ENCODE measurements around the gene TRIP4. TPM values are rescaled to one million over a fixed set of nuclear protein-coding genes. Genes with fewer than 3 reads are reported as not detected.
A peak's percentile ranks its signal among the peaks of the same experiment; 100 is the strongest.

TRIP4 gene
- total RNA-seq, 1 donor from 2014 or later: 13.5 TPM

DNA sequence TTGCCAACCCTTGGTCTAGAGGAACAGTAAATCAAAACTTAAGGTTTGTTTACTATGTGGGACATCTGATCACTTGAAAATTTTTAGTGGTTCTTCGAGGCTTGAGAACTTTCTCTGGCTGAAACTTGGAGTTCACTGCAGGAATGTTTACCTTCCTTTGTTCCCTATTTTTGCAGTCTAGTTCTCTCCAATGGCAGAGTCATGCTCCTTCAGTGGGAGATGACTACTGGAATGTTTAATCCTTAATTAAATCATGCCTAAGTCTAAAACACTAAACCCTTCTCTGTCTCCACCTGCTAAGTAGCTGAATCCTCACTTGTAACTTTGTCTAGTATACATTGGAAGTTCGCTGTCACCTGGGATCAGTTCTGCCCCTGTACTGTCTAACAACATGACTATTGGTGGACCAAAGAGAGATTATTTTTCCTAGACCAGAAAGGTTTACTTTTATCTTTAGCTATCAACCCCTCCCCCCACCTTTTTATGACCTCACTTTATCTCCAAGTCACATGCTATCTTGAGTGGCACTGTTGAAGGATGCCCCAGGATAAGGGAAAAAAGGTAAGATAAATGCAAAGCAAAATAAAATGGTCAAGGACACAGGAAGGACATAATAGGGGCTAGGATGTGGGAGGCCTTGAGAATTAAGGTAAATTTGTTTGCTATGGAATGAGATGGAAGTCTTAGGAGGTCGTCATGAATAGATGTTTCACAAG lies 71.6 kb downstream of the TRIP4 start:
- no peak overlapping the region for H3K27ac ChIP-seq (replicated peaks)

GRCh38 chr15:64460206-64460723 lies 72.6 kb downstream of the TRIP4 start, which contains the start of gene ZNF609:
ZNF609 (plus strand) TSS chr15:64460578; CDS start chr15:64499420, 38,842 bp downstream.
- TF ChIP-seq CTCF (IDR thresholded peaks at IDR 0.05; ENCODE audit: borderline replicate concordance): no peak
- DNase-seq: peak; percentile 96
- H3K27ac ChIP-seq (replicated peaks): peak within 1 kb of the TSS; percentile 88
- peaks cover 12% of the 10 kb centered on the region for H3K36me3 ChIP-seq
- peaks cover 48% of the 10 kb centered on the region for H3K4me1 ChIP-seq
- peak within 1 kb of the TSS; percentile 76 for H3K4me3 ChIP-seq
- no peaks in the 10 kb centered on the region for H3K9me3 ChIP-seq (replicated peaks)
- intact Hi-C loops (cut with micrococcal nuclease): no loop called here
- H3K27me3 ChIP-seq (ENCODE audit: low read depth): no peaks in the 10 kb centered on the region

More for the DNA sequence above, 71.6 kb downstream of the TRIP4 start:
- H3K4me1 ChIP-seq: peaks cover 39% of the 10 kb centered on the region
- no peak for TF ChIP-seq CTCF (IDR thresholded peaks at IDR 0.05; ENCODE audit: borderline replicate concordance)
- H3K9me3 ChIP-seq (replicated peaks): no peaks in the 10 kb centered on the region
- H3K27me3 ChIP-seq (ENCODE audit: low read depth): no peaks in the 10 kb centered on the region
- no peak for DNase-seq
- intact Hi-C loops (cut with micrococcal nuclease): no loop called here
- H3K36me3 ChIP-seq: peaks cover 17% of the 10 kb centered on the region
- no peak overlapping the region for H3K4me3 ChIP-seq

GRCh38 chr15:64460724-64461720 lies 73.4 kb downstream of the TRIP4 start:
- Histone ChIP-seq H3K27me3 (ENCODE audit: low read depth) (no peaks in the 10 kb centered on the region), H3K27ac (replicated peaks) (peak overlapping the region; percentile 88), H3K36me3 (peaks cover 5% of the 10 kb centered on the region), H3K4me1 (peaks cover 54% of the 10 kb centered on the region), H3K4me3 (peak overlapping the region; percentile 76), H3K9me3 (replicated peaks) (no peaks in the 10 kb centered on the region)
- intact Hi-C loops (cut with micrococcal nuclease): no loop called here
- no peak for DNase-seq
- peak; percentile 30 for TF ChIP-seq CTCF (IDR thresholded peaks at IDR 0.05; ENCODE audit: borderline replicate concordance)

- Histone ChIP-seq H3K9me3 (replicated peaks) (no peaks in the 10 kb centered on the region), H3K36me3 (no peaks in the 10 kb centered on the region), H3K27ac (replicated peaks) (peak overlapping the region; percentile 88), H3K27me3 (ENCODE audit: low read depth) (no peaks in the 10 kb centered on the region), H3K4me1 (peaks cover 61% of the 10 kb centered on the region), H3K4me3 (peak overlapping the region; percentile 76)
- DNase-seq: no peak
- intact Hi-C loops (cut with micrococcal nuclease): no loop called here
- no peak for TF ChIP-seq CTCF (IDR thresholded peaks at IDR 0.05; ENCODE audit: borderline replicate concordance)
These were observed 74.1 kb downstream of the TRIP4 start for GRCh38 chr15:64461721-64462162.

DNA sequence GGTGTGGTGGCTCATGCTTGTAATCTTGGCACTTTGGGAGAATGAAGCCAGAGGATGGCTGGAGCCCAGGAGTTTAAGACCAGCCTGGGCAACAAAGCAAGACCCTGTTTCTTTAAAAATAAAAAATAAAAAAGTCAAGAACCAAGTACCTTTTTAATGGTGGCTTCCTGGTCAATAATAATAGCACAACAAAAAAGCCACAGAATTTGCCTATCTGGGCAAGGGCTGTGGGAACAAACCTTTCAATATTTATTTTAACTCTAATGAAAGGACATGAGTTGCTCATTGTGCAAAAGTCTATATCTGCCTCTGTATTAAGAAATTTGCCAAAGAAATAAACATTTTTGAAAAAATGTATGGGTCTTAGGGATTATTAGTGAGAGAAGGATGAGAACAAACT lies 74.9 kb downstream of the TRIP4 start:
- peaks cover 69% of the 10 kb centered on the region for H3K4me1 ChIP-seq
- no peak for DNase-seq
- no peak for TF ChIP-seq CTCF (IDR thresholded peaks at IDR 0.05; ENCODE audit: borderline replicate concordance)
- H3K36me3 ChIP-seq: no peaks in the 10 kb centered on the region
- peak overlapping the region; percentile 88 for H3K27ac ChIP-seq (replicated peaks)
- no peaks in the 10 kb centered on the region for H3K27me3 ChIP-seq (ENCODE audit: low read depth)
- H3K4me3 ChIP-seq: peak overlapping the region; percentile 76
- intact Hi-C loops (cut with micrococcal nuclease): no loop called here
- no peaks in the 10 kb centered on the region for H3K9me3 ChIP-seq (replicated peaks)
